DND-41 (cell line): ENCODE measurements around the gene FOXJ3.

Experiments used
- EZH2 ChIP-seq: IDR thresholded peaks from 3 replicates; pipeline ENCODE4 v1.6.1; 2012; ENCODE audit warnings: borderline replicate concordance, low read depth, mild to moderate bottlenecking, moderate library complexity, low read length, inconsistent platforms; ENCODE audit not compliant: severe bottlenecking
- TF ChIP-seq, protein P1 (sequence below): IDR thresholded peaks from 2 replicates; pipeline ENCODE4 v1.5.1; 2012; ENCODE audit warnings: borderline replicate concordance, low read length, moderate library complexity, mild to moderate bottlenecking; ENCODE audit not compliant: poor library complexity, severe bottlenecking; ENCODE audit errors: extremely low read depth

DNA sequence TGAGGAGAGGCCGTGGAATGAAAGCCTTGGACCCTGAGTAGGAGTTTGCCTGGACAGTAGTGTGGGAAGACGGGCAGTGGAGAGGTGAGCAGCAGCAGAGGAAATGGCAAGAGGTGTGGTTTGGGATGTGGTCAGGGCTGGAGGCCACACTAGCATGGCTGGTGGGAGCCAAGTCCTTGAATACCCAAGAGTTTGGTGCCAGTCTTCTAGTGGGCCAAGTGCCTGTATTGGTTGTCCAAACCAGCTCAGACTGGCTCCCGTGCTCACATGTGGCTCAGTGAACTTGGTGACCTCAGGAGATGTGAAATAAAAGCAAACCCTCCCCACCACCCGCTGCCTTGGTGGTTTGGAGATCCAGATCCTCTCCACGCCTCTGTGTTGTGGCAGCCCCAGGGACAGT lies 172.9 kb downstream of the FOXJ3 start:
- TF ChIP-seq, protein P1, sequence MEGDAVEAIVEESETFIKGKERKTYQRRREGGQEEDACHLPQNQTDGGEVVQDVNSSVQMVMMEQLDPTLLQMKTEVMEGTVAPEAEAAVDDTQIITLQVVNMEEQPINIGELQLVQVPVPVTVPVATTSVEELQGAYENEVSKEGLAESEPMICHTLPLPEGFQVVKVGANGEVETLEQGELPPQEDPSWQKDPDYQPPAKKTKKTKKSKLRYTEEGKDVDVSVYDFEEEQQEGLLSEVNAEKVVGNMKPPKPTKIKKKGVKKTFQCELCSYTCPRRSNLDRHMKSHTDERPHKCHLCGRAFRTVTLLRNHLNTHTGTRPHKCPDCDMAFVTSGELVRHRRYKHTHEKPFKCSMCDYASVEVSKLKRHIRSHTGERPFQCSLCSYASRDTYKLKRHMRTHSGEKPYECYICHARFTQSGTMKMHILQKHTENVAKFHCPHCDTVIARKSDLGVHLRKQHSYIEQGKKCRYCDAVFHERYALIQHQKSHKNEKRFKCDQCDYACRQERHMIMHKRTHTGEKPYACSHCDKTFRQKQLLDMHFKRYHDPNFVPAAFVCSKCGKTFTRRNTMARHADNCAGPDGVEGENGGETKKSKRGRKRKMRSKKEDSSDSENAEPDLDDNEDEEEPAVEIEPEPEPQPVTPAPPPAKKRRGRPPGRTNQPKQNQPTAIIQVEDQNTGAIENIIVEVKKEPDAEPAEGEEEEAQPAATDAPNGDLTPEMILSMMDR: no peak
- TF ChIP-seq EZH2: no peak
